Transverse colon (tissue), 4 donors: ENCODE results near the gene CILP2.

Experiments used
- EP300 ChIP-seq: sonication (generic); formaldehyde crosslinking; IDR thresholded peaks from one replicate; pipeline ENCODE4 v1.6.1; 2017; ENCODE audit warnings: antibody characterized with exemption, low read depth
- POLR2A ChIP-seq: fragments of 450-650 bp; IDR thresholded peaks from one replicate; pipeline ENCODE4 v1.6.1; 2016; ENCODE audit warnings: antibody characterized with exemption, mild to moderate bottlenecking, moderate library complexity
- POLR2AphosphoS5 ChIP-seq, 3 donors: sonication (generic); formaldehyde crosslinking; IDR thresholded peaks; one replicate each; pipeline ENCODE4 v1.6.1; 2016; ENCODE audit warnings: antibody characterized with exemption in 3 of 3
- TF ChIP-seq, protein P1 (sequence below), 5 experiments: fragments of 200-600 bp in 3 of 5; fragments of 450-650 bp in 2 of 5; sonication (generic) in 3 of 5; IDR thresholded peaks; 1 replicate in 2 of 5; 2 replicates in 3 of 5; pipeline ENCODE4 v1.5.1; 2016 to 2017; ENCODE audit warnings: antibody characterized with exemption in 5 of 5, inconsistent platforms in 3 of 5, mild to moderate bottlenecking in 2 of 5, moderate library complexity in 1 of 5

DNA sequence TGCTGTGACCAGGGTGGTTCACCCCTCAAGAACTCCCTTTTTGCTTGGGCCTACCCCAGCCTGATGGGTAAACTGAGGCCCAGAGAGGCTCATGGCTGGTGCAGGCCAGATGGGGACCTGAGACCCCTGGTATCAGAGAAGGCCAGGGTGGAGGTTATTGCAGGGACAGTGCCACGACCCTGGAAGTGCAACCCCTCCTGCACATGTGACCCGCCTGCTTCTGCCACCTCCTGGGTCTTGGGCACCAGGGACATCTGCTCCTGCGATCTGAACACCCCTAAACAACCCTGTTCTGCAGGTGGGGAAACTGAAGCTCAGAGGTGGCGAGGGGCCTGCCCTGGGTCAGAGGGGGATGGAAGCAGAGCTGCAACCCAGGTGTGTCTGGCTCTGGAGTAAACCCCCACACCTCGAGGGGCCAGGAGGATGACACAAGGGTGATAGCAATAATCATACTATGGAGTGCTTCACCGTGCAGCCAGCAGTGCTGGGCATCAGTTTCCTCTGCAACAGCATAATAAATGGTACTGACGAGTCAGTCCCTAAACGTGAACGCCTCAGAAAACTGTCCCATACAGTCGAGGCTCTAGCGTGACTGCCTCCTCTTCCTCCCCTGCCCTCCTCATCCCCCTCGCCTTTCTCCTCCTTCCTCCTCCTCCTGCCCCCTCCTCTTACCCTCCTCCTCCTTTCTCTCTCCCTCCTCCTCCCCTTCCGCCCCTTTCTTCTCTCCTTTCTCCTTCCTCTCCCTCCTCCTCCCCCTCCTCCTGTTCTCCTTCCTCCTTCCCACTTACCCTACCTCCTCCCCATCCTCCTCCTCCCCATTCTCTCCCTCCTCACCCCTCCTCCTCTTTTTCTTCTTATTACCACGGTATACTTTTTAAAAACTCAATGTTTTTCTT is 5.0 kb upstream of the CILP2 start:
- TF ChIP-seq, protein P1, sequence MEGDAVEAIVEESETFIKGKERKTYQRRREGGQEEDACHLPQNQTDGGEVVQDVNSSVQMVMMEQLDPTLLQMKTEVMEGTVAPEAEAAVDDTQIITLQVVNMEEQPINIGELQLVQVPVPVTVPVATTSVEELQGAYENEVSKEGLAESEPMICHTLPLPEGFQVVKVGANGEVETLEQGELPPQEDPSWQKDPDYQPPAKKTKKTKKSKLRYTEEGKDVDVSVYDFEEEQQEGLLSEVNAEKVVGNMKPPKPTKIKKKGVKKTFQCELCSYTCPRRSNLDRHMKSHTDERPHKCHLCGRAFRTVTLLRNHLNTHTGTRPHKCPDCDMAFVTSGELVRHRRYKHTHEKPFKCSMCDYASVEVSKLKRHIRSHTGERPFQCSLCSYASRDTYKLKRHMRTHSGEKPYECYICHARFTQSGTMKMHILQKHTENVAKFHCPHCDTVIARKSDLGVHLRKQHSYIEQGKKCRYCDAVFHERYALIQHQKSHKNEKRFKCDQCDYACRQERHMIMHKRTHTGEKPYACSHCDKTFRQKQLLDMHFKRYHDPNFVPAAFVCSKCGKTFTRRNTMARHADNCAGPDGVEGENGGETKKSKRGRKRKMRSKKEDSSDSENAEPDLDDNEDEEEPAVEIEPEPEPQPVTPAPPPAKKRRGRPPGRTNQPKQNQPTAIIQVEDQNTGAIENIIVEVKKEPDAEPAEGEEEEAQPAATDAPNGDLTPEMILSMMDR (IDR thresholded peaks at IDR 0.05) = no peak
- TF ChIP-seq EP300 (no peak), POLR2AphosphoS5 (IDR thresholded peaks at IDR 0.05) (no peak), POLR2A (no peak)
